DMS53 treated with DMSO at 0.1 percent for 48 hours (cell line): ENCODE results near the gene RANBP9.

Experiments used
- DNase-seq: peaks from one replicate; lab custom pipeline; 2025; ENCODE audit not compliant: unreplicated experiment; lab: John Stamatoyannopoulos, UW

The RANBP9 gene

GRCh38 chr6:13711324-13711732, 307 bp downstream of the RANBP9 start:
- DNase-seq = peak; percentile 73

DNA sequence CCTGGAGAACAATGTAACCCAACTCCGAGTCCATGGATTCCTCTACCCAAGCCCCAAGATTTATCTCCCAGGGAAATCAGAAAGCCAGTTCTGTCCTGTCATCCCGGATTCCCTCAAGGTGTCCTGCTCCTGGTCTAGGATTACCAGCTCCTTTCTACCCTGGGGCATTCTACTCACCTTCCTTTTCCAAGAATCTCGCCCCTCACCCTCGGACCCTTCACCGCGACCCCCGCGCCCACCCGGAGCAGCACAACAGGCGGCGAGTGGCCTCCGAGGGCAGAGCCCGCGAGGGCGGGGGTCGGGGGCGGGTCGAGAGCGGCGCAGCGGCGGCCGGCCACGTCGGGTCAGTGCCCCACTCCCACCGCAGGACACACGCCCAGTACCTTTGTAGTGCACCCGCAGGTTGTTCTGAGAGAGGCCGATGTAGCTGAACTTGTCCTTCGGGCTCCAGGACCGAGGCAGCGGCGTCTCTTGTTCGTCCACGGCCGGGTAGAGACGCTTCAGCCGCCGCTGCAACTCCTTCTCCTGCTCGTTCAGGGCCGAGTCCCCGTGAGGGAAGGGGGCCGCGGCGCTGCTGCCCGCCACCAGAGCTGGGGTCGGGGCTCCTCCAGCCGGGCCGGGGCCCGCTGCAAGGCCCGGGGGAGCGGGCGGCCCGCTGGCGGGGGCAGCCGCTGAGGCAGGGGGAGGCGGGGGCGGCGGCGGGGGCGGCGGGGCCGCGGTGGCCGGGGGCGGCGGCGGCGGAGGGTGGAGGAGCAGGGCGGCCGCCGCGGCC, 897 bp downstream of the RANBP9 start:
- peak; percentile 11 for DNase-seq

- DNase-seq = no peak
Measured at GRCh38 chr6:13709689-13710551, 1.7 kb downstream of the RANBP9 start.

- DNase-seq = no peak
Measured at GRCh38 chr6:13708736-13709135, 2.9 kb downstream of the RANBP9 start.

DNA sequence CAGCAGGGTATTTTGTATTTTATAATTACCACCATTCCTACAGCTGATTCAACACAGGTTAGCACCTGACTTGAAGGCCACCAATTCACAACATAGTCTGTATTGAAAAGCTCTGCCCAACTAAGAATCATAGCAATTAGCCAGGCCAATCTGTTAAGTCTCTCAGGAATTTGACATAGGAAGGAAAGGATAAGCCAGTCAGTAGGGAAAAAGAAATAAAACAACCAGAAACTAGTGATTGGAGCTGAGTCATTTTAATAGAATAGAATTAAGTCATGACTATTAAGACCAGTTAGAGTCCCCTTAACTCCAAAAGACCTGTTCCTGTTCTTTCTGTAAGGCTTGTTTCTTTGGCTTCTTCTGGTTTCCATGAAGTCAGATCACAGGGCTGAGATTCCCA, 8.1 kb downstream of the RANBP9 start:
- DNase-seq = no peak

DNA sequence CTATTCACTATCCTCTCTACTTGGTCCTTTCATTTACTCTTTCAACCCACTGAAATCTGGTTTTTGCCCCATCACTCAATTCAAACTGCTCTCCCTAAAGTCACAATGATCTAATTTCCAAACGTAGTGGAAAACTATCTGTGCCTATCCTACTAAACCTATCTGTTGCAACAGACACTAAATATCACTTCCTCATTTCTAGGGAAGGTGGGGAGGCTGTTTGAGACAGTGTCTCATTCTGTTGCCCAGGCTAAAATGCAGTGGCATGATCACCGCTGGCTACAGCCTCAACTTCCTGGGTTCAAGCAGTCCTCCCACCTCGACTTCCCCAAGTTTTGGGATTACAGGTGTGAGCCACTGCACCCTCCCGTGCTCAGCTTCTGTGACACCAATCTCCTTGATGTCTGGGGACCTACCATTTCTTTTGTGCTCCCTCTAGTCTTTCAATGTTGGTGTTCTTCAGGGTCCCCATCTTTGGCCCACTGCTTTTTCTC, 8.8 kb downstream of the RANBP9 start:
- DNase-seq = no peak

- DNase-seq = no peak
Measured at GRCh38 chr6:13700232-13700631, 11.4 kb downstream of the RANBP9 start.

- DNase-seq = no peak
Measured at GRCh38 chr6:13698715-13699114, 12.9 kb downstream of the RANBP9 start.

- DNase-seq = no peak
Measured at GRCh38 chr6:13697857-13698256, 13.8 kb downstream of the RANBP9 start.

DNA sequence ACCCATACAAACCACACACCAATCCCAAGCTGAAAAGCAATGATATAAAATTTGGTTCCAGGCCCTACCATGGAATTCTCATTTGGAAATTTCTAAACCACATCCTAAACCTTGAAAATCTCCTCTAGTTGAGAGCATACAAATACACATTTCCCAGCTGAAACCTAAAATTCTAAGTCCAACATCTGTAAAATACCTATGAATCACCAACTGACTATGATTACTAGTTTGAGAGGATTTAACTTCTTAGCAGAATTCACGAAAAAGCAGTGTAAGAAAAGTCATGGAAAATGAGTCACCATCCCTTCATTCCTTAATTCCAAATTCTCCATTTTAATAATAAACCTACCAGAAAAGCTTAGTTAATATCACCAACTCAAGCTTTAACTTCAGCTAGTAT, 15.4 kb downstream of the RANBP9 start:
- no peak for DNase-seq

DNA sequence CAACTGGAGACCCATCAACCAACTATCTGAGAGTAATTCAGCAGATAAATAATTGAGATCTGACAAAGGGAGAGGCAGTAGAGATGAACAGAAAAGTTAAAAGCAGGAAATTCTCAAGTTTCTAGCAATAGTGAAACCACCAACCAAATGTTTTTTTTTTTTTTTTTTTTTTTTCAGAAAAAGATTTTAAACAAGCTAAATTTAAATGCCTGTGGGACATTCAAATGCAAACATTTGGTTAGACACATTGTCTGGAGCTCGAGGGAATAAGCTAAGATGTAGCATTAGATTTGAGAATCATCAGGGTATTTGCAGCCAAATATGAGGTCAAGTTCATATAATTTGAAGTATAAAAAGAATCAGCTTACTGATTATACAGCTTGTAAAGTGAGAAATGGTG, 16.4 kb downstream of the RANBP9 start:
- DNase-seq = no peak

DNA sequence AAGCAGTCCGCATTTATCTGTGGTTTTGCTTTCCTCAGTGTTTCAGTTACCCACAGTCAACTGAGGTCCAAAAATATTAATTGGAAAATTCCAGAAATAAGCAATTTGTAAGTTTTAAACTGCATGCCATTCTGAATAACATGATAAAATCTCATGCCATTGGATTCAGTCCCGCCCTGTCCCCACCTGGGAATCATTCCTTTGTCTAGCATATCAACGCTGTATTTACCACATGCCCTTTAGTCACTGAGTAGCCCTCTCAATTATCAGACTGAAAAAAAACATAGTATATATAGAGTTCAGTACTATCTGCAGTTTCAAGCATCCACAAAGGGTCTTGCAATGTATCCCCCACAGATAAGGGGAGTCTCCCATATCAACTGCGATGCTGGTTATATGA, 17.1 kb downstream of the RANBP9 start:
- DNase-seq = no peak

DNA sequence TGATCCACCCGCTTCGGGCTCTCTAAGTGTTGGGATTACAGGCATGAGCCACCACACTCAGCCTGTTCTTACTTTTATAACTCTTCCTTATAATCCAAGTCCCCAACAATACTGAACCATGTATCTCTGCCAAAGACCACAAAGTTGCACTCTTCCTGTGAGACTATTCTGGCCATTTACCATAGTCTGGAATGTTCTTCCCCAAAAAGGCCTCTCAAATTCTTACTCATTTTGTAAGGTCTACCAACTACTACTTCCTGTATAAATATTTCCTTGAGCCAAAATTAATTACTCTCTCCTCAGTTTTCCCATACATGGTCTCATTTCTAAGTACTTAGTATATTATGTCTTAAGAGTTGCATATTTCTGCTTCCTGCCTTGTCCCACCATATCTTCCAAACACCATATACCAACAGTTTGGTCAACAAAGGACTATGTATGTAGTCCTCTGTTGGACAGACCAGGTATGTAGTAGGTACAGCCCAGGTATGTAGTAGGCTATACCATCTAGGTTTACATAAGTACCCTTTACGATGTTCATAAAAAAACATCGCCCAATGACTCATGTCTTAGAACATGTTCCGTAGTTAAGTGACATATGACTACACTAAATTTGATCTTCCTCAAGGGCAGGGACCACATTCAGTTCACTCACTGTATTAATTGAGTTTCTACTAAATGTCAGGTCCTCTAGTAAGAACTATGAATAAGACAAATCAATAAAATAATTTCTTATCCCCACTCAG, 22.0 kb downstream of the RANBP9 start:
- no peak for DNase-seq

- DNase-seq = no peak
Measured at GRCh38 chr6:13688692-13689196, 22.9 kb downstream of the RANBP9 start.

- no peak for DNase-seq
Measured at GRCh38 chr6:13687917-13688351, 23.7 kb downstream of the RANBP9 start.

DNA sequence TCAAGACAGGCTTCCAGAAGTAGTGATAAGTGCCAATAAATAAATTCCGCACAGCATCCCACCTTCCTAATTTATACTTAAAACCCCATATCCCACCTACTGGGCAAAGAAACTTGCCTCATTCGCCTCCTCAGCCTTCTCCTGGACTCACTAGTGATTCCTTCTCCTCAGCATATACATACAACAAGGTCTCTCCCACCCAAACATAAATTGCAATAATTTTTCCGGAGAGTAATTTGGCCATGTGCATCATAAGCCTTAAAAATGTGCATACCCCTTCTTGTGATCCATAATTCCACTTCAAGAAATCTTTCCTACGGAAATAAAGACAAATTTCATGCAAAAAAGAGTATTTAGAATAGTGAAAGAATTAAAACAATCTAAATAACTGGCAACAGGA, 26.8 kb downstream of the RANBP9 start:
- DNase-seq = no peak

DNA sequence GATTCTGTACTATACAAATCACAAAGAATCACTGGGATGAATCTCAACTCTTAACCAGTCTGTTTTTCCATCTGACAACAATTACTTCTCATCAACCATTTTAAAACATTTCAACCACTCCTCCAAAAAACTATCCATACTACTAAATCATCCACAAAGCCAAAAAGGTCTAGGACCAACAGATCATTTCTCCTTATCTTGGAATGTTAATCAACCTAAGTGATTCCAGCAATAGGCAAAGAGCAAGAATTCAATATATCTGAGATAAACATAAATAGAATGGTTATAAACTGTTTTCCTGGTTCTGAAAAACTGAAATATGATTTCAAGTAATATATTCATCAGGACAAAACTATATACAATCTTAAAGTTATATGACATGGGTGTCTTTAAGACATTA, 28.6 kb downstream of the RANBP9 start:
- no peak for DNase-seq

- DNase-seq = no peak
Measured at GRCh38 chr6:13682346-13682745, 29.3 kb downstream of the RANBP9 start.

DNA sequence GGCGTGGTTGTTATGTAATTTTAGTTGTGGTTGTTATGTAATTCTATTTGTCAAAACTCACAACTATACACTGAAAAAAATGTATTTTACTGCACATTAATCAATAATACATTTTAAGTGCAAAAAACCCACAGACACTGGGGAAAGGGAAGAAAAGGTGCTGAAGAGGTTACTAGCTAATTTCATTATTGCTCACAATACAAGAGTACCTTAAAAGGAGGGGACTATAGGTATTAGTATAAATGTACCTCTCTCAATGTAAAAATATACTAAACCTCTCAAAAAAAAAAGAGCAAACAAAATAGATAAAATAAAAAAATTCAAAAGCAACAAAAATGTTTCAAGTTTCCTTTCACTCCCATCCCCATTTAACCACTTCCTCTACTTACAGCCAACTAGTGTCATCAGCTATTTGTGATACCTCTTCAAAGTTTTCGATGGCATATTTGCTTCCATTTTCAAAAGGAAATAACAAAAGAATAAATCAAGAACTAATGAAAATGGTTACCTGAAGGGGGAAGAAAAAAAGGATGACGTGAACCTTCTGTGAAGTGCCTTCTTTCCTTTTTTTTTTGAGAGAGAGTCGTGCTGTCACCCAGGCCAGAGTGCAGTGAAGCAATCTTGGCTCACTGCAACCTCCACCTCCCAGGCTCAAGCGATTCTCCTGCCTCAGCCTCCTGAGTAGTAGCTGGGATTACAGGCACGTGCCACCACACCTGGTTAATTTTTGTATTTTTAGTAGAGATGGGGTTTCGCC, 30.2 kb downstream of the RANBP9 start:
- DNase-seq = no peak

DNA sequence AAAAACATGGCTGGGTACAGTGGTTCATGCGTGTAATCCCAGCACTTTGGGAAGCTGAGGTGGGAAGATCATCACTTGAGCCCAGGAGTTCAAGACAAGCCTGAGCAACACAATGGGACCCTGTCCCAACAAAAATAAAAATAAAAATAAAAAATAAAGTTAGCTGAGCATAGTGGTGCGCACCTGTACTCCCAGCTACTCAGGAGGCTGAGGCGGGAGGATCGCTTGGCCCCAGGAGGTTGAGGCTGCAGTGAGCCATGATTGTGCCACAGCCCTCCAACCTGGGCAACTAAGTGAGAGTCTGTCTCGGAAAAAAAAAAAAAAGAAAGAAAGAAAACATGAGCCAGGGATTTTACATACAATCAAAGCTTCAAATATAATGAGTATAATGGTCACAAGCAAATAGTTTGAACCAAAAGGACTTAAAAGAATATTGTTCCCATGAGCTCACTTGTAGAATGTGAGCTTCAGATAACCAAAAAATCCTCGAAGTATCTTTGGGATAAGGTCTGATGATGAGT, 31.1 kb downstream of the RANBP9 start:
- no peak for DNase-seq
